ENCODE measurements around the gene ACTA1. TPM values are rescaled to one million over a fixed set of nuclear protein-coding genes. Genes with fewer than 3 reads are reported as not detected.
"Not testable (repeated sequence)": the region's sequence is repeated elsewhere in the genome, so short reads cannot be mapped to it uniquely, and the experiment has no call there.

The ACTA1 gene
- total RNA-seq, 1 experiment from 2014 or later: not detected

DNA sequence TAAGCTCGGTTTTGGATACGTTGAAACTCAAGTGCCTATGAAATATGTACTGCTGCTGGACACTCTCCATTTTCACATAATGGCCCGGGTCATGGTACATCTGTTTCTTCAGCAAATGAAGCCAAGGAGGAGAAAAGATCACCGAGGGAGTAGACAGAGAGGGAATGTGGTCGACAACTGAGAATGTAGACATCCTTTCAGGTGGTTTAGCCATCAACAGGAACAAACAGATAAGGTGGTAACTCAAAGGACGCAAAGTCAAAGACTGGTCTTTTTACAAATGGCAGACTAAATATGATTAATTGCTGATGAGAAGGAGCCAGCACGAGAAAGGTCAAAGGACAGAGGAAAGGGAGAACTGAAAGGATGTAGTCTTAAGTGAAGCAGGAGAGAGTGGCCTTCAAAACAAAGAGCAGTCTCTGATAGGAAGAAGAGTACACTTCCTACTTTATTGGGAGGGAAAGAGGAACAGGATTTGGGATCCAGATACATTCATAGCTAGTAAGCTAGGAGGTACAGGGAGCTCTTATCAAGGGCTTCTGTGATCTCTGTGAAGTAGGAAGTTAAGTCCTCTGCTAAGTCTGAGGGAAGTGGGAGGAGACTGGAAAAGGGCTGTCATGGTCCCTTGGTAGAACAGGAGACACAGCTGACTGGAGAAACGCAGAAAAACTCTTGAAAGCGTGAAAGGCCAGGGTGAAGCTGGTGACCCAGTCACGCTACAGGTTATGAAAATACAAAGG, 45.9 kb upstream of the ACTA1 start:
- H3K27me3 ChIP-seq (replicated peaks; ENCODE audit: insufficient read depth, low read depth, low read length, poor library complexity): no peaks in the 10 kb centered on the region
- CTCF ChIA-PET: interaction anchor here (0.6 to 1.0 kb wide), 2 partner anchors 11 to 816 kb away, joined by 3 to 4 read pairs; no protein-coding TSS in a partner anchor
- H3K4me1 ChIP-seq (ENCODE audit: insufficient read depth, low read length, poor library complexity, severe bottlenecking): no peaks in the 10 kb centered on the region
- no peaks in the 10 kb centered on the region for H3K9me3 ChIP-seq (ENCODE audit: low read depth, low read length, poor library complexity, severe bottlenecking)
- BruUV-seq (replicated peaks): no TSS peak
- no peak for TF ChIP-seq EZH2 (IDR thresholded peaks at IDR 0.05; ENCODE audit: borderline replicate concordance, low read depth, low read length, poor library complexity, severe bottlenecking)
- TF ChIP-seq, protein P1, sequence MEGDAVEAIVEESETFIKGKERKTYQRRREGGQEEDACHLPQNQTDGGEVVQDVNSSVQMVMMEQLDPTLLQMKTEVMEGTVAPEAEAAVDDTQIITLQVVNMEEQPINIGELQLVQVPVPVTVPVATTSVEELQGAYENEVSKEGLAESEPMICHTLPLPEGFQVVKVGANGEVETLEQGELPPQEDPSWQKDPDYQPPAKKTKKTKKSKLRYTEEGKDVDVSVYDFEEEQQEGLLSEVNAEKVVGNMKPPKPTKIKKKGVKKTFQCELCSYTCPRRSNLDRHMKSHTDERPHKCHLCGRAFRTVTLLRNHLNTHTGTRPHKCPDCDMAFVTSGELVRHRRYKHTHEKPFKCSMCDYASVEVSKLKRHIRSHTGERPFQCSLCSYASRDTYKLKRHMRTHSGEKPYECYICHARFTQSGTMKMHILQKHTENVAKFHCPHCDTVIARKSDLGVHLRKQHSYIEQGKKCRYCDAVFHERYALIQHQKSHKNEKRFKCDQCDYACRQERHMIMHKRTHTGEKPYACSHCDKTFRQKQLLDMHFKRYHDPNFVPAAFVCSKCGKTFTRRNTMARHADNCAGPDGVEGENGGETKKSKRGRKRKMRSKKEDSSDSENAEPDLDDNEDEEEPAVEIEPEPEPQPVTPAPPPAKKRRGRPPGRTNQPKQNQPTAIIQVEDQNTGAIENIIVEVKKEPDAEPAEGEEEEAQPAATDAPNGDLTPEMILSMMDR (conservative IDR thresholded peaks at IDR 0.05; ENCODE audit: low read depth, low read length): no peak
- H3K4me3 ChIP-seq (ENCODE audit: low read depth, low read length, poor library complexity, severe bottlenecking): no peak overlapping the region
- DNase-seq (ENCODE audit: low spot score): no peak
- no peak overlapping the region for H3K27ac ChIP-seq (ENCODE audit: low read depth, low read length, poor library complexity, severe bottlenecking)
- POLR2A ChIA-PET (ENCODE audit: low non-redundant PET): no interaction called here
- intact Hi-C loops (cut with micrococcal nuclease; ENCODE audit: unreplicated experiment): loop anchor here (2.0 kb wide), 1 partner anchor 215 kb away; no protein-coding TSS in a partner anchor
- peaks cover 47% of the 10 kb centered on the region for H3K36me3 ChIP-seq (ENCODE audit: insufficient read depth, low read length, poor library complexity, severe bottlenecking)

DNA sequence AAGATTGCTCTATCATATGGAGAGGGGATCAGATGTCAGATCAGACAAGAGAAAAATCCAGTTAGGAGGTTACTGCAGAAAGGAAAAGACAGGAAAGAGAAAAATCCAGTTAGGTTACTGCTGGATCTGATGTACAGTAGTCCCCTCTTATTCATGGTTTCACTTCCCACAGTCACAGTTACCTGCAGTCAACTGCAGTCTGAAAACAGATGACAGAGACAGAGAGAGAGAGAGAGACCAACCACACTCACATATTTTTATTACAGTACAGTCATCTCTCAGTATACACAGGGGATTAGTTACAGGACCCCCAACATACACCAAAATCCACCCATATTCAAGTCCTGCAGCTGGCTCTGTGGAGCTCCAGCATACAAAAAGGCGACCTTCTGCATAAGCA, 45.0 kb upstream of the ACTA1 start:
- TF ChIP-seq, protein P1 (conservative IDR thresholded peaks at IDR 0.05; ENCODE audit: low read depth, low read length): no peak
- no peak for TF ChIP-seq EZH2 (IDR thresholded peaks at IDR 0.05; ENCODE audit: borderline replicate concordance, low read depth, low read length, poor library complexity, severe bottlenecking)
- intact Hi-C loops (cut with micrococcal nuclease; ENCODE audit: unreplicated experiment): no loop called here
- Histone ChIP-seq H3K9me3 (ENCODE audit: low read depth, low read length, poor library complexity, severe bottlenecking) (no peaks in the 10 kb centered on the region), H3K36me3 (ENCODE audit: insufficient read depth, low read length, poor library complexity, severe bottlenecking) (peaks cover 47% of the 10 kb centered on the region), H3K4me1 (ENCODE audit: insufficient read depth, low read length, poor library complexity, severe bottlenecking) (no peaks in the 10 kb centered on the region), H3K27me3 (replicated peaks; ENCODE audit: insufficient read depth, low read depth, low read length, poor library complexity) (no peaks in the 10 kb centered on the region), H3K4me3 (ENCODE audit: low read depth, low read length, poor library complexity, severe bottlenecking) (no peak overlapping the region), H3K27ac (ENCODE audit: low read depth, low read length, poor library complexity, severe bottlenecking) (no peak overlapping the region)
- ChIA-PET POLR2A (ENCODE audit: low non-redundant PET) (no interaction called here), CTCF (no interaction called here)
- no peak for DNase-seq (ENCODE audit: low spot score)
- BruUV-seq (replicated peaks): no TSS peak

DNA sequence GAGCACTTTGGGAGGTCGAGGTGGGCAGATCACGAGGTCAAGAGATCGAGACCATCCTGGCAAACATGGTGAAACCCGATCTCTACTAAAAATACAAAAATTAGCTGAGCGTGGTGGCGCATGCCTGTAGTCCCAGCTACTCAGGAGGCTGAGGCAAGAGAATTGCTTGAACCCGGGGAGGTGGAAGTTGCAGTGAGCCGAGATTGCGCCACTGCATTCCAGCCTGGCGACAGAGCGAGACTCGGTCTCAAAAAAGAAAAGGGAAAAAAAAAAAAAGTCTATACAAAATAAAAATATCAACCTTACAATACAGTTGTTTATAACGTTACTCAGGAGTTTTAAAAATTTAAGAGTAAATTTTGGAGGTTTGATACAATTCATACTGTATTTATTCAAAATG, 42.0 kb upstream of the ACTA1 start:
- BruUV-seq (replicated peaks); DNase-seq (ENCODE audit: low spot score); intact Hi-C loops (cut with micrococcal nuclease; ENCODE audit: unreplicated experiment): not testable (repeated sequence)

DNA sequence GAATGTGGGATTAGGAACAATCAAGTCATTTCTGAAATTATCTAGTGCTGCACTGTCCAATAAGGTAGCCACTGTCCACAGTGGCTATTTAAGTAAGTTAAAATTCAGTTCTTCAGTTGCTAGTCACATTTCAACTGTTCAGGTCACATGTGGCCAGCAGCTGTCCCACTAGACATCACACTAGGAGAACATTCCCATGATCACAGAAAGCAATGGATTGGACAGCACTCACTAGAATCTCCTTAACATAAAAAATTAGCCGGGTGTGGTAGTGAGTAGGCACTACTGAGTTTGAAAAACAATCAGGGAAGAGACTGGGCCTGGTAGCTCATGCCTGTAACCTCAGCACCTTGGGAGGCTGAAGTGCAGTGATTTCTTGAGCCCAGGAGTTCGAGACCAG, 40.6 kb upstream of the ACTA1 start:
- BruUV-seq (replicated peaks): no TSS peak
- ChIA-PET POLR2A (ENCODE audit: low non-redundant PET) (no interaction called here), CTCF (no interaction called here)
- no peaks in the 10 kb centered on the region for H3K9me3 ChIP-seq (ENCODE audit: low read depth, low read length, poor library complexity, severe bottlenecking)
- H3K27ac ChIP-seq (ENCODE audit: low read depth, low read length, poor library complexity, severe bottlenecking): no peak overlapping the region
- H3K4me1 ChIP-seq (ENCODE audit: insufficient read depth, low read length, poor library complexity, severe bottlenecking): no peaks in the 10 kb centered on the region
- TF ChIP-seq EZH2 (IDR thresholded peaks at IDR 0.05; ENCODE audit: borderline replicate concordance, low read depth, low read length, poor library complexity, severe bottlenecking): no peak
- TF ChIP-seq, protein P1 (conservative IDR thresholded peaks at IDR 0.05; ENCODE audit: low read depth, low read length): no peak
- no peak for DNase-seq (ENCODE audit: low spot score)
- H3K27me3 ChIP-seq (replicated peaks; ENCODE audit: insufficient read depth, low read depth, low read length, poor library complexity): no peaks in the 10 kb centered on the region
- intact Hi-C loops (cut with micrococcal nuclease; ENCODE audit: unreplicated experiment): no loop called here
- peaks cover 29% of the 10 kb centered on the region for H3K36me3 ChIP-seq (ENCODE audit: insufficient read depth, low read length, poor library complexity, severe bottlenecking)
- no peak overlapping the region for H3K4me3 ChIP-seq (ENCODE audit: low read depth, low read length, poor library complexity, severe bottlenecking)

More for the DNA sequence above, 42.0 kb upstream of the ACTA1 start:
- CTCF ChIA-PET: interaction anchor here (0.7 kb wide), 1 partner anchor 203 kb away, joined by 4 read pairs; no protein-coding TSS in a partner anchor
- H3K27ac ChIP-seq (ENCODE audit: low read depth, low read length, poor library complexity, severe bottlenecking); H3K9me3 ChIP-seq (ENCODE audit: low read depth, low read length, poor library complexity, severe bottlenecking); H3K4me1 ChIP-seq (ENCODE audit: insufficient read depth, low read length, poor library complexity, severe bottlenecking); H3K4me3 ChIP-seq (ENCODE audit: low read depth, low read length, poor library complexity, severe bottlenecking); POLR2A ChIA-PET (ENCODE audit: low non-redundant PET); H3K27me3 ChIP-seq (replicated peaks; ENCODE audit: insufficient read depth, low read depth, low read length, poor library complexity): not testable (repeated sequence)
- H3K36me3 ChIP-seq (ENCODE audit: insufficient read depth, low read length, poor library complexity, severe bottlenecking): peaks cover 22% of the 10 kb centered on the region

Data from A673 (cell line).